SK-N-SH (cell line): Measurements from ENCODE around the gene ZNF207.

Experiments
- CTCF ChIP-seq: fragments of 200-600 bp; sonication (generic); IDR thresholded peaks from 2 replicates; pipeline ENCODE4 v1.6.1; 2017; ENCODE audit warnings: antibody characterized with exemption, mild to moderate bottlenecking, moderate library complexity
- MAX ChIP-seq: IDR thresholded peaks from 2 replicates; pipeline ENCODE4 v1.4.0; 2012; ENCODE audit warnings: low read depth
- TCF12 ChIP-seq: IDR thresholded peaks from 2 replicates; pipeline ENCODE4 v1.4.0; 2012
- TEAD4 ChIP-seq: IDR thresholded peaks from 2 replicates; pipeline ENCODE4 v1.4.0; 2012; ENCODE audit warnings: mild to moderate bottlenecking, borderline replicate concordance; ENCODE audit not compliant: insufficient read depth

GRCh38 chr17:32426894-32427293, 76.9 kb downstream of the ZNF207 start:
- TF ChIP-seq TCF12 = no peak
- TF ChIP-seq MAX = no peak
- TF ChIP-seq TEAD4 = no peak
- TF ChIP-seq CTCF = no peak
